ENCODE measurements around the gene TOM1.

TOM1 gene

DNA sequence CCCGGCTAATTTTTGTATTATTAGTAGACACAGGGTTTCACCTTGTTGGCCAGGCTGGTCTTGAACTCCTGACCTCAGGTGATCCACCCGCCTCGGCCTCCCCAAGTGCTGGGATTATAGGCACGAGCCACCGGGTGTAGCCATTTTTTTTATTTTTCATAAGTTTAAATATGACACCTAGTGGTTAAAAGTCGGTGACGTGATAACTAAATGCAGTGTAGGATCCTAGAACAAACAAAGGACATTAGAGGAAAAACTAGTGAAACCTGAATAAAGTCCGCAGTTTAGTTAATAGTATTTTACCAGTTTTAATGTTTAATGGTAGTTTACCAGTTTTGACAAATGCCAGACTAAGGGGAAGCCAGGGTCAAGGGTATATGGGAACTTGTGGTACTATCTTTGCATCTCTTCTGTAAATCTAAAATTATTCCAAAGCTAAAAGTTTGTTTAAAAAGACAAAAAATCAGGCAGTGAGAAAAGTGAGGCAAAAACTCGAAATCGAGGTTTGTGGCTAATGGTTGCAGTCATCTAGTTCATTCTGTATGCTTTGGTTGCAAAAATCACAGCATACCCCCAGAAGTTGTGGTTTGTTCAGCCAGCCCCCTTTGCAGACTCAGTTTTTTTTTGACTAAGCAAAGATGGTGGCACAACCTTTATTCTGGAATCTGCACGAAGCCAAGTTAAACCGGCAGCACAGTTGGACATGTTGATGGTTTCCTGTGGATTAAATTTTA is 29.6 kb downstream of the TOM1 start:
- H3K27ac ChIP-seq (replicated peaks): peak overlapping the region; percentile 71
- DNase-seq (ENCODE audit: low read depth in 1 of 2, low spot score in 1 of 2): peak in 1 of 2 experiments; percentile 27
- no peak overlapping the region for H3K4me3 ChIP-seq (replicated peaks; ENCODE audit: insufficient read depth, low read length)
- no peak for TF ChIP-seq REST (IDR thresholded peaks at IDR 0.05; ENCODE audit: insufficient replicate concordance, low read depth)
- no peak for TF ChIP-seq SPI1 (IDR thresholded peaks at IDR 0.05; ENCODE audit: borderline replicate concordance, low read depth)
- no peak for TF ChIP-seq CTCF (IDR thresholded peaks at IDR 0.05; ENCODE audit: insufficient read depth, low read length)
- no peak for TF ChIP-seq POLR2AphosphoS5 (IDR thresholded peaks at IDR 0.05; ENCODE audit: low read depth)
- no peak for TF ChIP-seq GABPA (IDR thresholded peaks at IDR 0.05; ENCODE audit: low read depth)
- H3K27me3 ChIP-seq (ENCODE audit: insufficient read depth, poor library complexity, severe bottlenecking): no peaks in the 10 kb centered on the region

- TF ChIP-seq CTCF (IDR thresholded peaks at IDR 0.05; ENCODE audit: insufficient read depth, low read length) (no peak), POLR2AphosphoS5 (IDR thresholded peaks at IDR 0.05; ENCODE audit: low read depth) (peak; percentile 89), REST (IDR thresholded peaks at IDR 0.05; ENCODE audit: insufficient replicate concordance, low read depth) (no peak), SPI1 (IDR thresholded peaks at IDR 0.05; ENCODE audit: borderline replicate concordance, low read depth) (peak; percentile 67; the same call in 1 of the 2 replicates), GABPA (IDR thresholded peaks at IDR 0.05; ENCODE audit: low read depth) (peak; percentile 47; the same call in 1 of the 2 replicates)
- no peak overlapping the region for H3K4me3 ChIP-seq (replicated peaks; ENCODE audit: insufficient read depth, low read length)
- DNase-seq (ENCODE audit: low read depth in 1 of 2, low spot score in 1 of 2): peak; percentile 92 to 95
- peak overlapping the region; percentile 71 for H3K27ac ChIP-seq (replicated peaks)
- H3K27me3 ChIP-seq (ENCODE audit: insufficient read depth, poor library complexity, severe bottlenecking): no peaks in the 10 kb centered on the region
Observed at GRCh38 chr22:35330258-35330861, 30.7 kb downstream of the TOM1 start.

DNA sequence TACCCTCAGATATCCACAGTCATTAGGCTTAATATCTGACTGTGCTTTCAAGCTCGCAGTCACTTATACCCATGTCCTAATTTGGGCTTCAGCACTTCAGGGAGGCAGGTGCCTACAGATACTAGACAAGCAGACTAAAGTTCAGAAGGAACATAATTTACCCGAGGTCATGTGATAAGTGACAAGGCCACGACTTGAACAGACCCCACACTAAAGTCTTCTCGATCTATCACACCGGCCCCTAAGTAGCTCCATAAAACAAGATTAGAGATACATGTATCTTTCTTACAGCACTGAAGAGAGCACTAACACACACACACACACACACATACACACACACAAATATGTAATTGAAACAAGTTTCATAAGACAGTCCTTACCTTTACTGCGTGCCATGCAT is 32.6 kb downstream of the TOM1 start:
- Histone ChIP-seq H3K27me3 (ENCODE audit: insufficient read depth, poor library complexity, severe bottlenecking) (no peaks in the 10 kb centered on the region), H3K27ac (replicated peaks) (no peak overlapping the region), H3K4me3 (replicated peaks; ENCODE audit: insufficient read depth, low read length) (no peak overlapping the region)
- TF ChIP-seq REST (IDR thresholded peaks at IDR 0.05; ENCODE audit: insufficient replicate concordance, low read depth) (no peak), CTCF (IDR thresholded peaks at IDR 0.05; ENCODE audit: insufficient read depth, low read length) (no peak), GABPA (IDR thresholded peaks at IDR 0.05; ENCODE audit: low read depth) (no peak), POLR2AphosphoS5 (IDR thresholded peaks at IDR 0.05; ENCODE audit: low read depth) (no peak), SPI1 (IDR thresholded peaks at IDR 0.05; ENCODE audit: borderline replicate concordance, low read depth) (no peak)
- DNase-seq (ENCODE audit: low read depth in 1 of 2, low spot score in 1 of 2): no peak
